Activated CD4-positive, alpha-beta T cell treated with anti-CD3 and anti-CD28 coated beads, Interleukin-2, amount 10 ng/mL, durations not matched to agents 7 days and 5 days (primary cell): Measurements from ENCODE around the gene GALNT2. TPM values are rescaled to one million over a fixed set of nuclear protein-coding genes. Genes with fewer than 3 reads are reported as not detected.
A peak's percentile ranks its signal among the peaks of the same experiment; 100 is the strongest.

Source experiments
- CTCF ChIA-PET: fragments of 350-600 bp; sonication (Branson Sonifier 250); formaldehyde crosslinking; loops from one replicate; lab custom pipeline; 2021; ENCODE audit warnings: antibody characterized with exemption; lab: Charles Lee
- POLR2A ChIA-PET: fragments of 350-600 bp; sonication (Branson Sonifier 250); formaldehyde crosslinking; loops from one replicate; lab custom pipeline; 2021; ENCODE audit warnings: antibody characterized with exemption; lab: Charles Lee
- DNase-seq: peaks from one replicate; pipeline ENCODE4 v3.0.0-alpha.2; 2020
- H3K27ac Mint-ChIP-seq: one replicate; pipeline ENCODE4 v1.8.0; 2021; ENCODE audit warnings: mild to moderate bottlenecking, moderate library complexity, mixed read lengths
- H3K27me3 Mint-ChIP-seq: one replicate; pipeline ENCODE4 v1.8.0; 2021; ENCODE audit warnings: mixed read lengths
- H3K36me3 Mint-ChIP-seq: one replicate; pipeline ENCODE4 v1.8.0; 2021; ENCODE audit warnings: low read depth, mixed read lengths
- H3K4me1 Mint-ChIP-seq: one replicate; pipeline ENCODE4 v1.8.0; 2021; ENCODE audit warnings: mixed read lengths
- H3K4me3 Mint-ChIP-seq: one replicate; pipeline ENCODE4 v1.8.0; 2021; ENCODE audit warnings: mild to moderate bottlenecking, moderate library complexity, mixed read lengths
- H3K9me3 Mint-ChIP-seq: one replicate; pipeline ENCODE4 v1.8.0; 2021; ENCODE audit warnings: mixed read lengths
- total RNA-seq, 2 experiments: library from RNA; stranded (reverse); gene quantifications; one replicate each; pipeline ENCODE4 v1.2.3, GENCODE V29; 2021

GALNT2 gene
- total RNA-seq, 2 experiments from 2014 or later: 22.7 to 28.4 TPM

GRCh38 chr1:230077436-230078213, 10.6 kb downstream of the GALNT2 start:
- H3K27me3 Mint-ChIP-seq: no peaks in the 10 kb centered on the region
- no peak for DNase-seq
- no peak overlapping the region for H3K4me3 Mint-ChIP-seq
- H3K4me1 Mint-ChIP-seq: peaks cover 31% of the 10 kb centered on the region
- ChIA-PET POLR2A (no interaction called here), CTCF (interaction anchor here (0.5 to 1.1 kb wide), 3 partner anchors 17 to 89 kb away, joined by 3 to 5 read pairs (median 3); no protein-coding TSS in a partner anchor)
- H3K36me3 Mint-ChIP-seq: peaks cover 21% of the 10 kb centered on the region
- H3K27ac Mint-ChIP-seq: no peak overlapping the region
- peaks cover 4% of the 10 kb centered on the region for H3K9me3 Mint-ChIP-seq

GRCh38 chr1:230079199-230080024, 12.4 kb downstream of the GALNT2 start:
- CTCF ChIA-PET: interaction anchor here (0.6 to 2.5 kb wide), 7 partner anchors 10 to 108 kb away, joined by 3 to 8 read pairs (median 3); no protein-coding TSS in a partner anchor
- Mint-ChIP-seq H3K4me3 (no peak overlapping the region), H3K36me3 (peaks cover 26% of the 10 kb centered on the region), H3K27ac (no peak overlapping the region), H3K9me3 (peaks cover 8% of the 10 kb centered on the region), H3K27me3 (no peaks in the 10 kb centered on the region), H3K4me1 (peaks cover 42% of the 10 kb centered on the region)
- no peak for DNase-seq
- POLR2A ChIA-PET: no interaction called here

GRCh38 chr1:230080822-230081221, 13.8 kb downstream of the GALNT2 start:
- Mint-ChIP-seq H3K36me3 (peaks cover 26% of the 10 kb centered on the region), H3K4me1 (peaks cover 47% of the 10 kb centered on the region), H3K27ac (no peak overlapping the region), H3K9me3 (peaks cover 8% of the 10 kb centered on the region), H3K4me3 (no peak overlapping the region), H3K27me3 (no peaks in the 10 kb centered on the region)
- CTCF ChIA-PET: interaction anchor here (1.2 to 2.5 kb wide), 3 partner anchors 10 to 25 kb away, joined by 3 to 8 read pairs (median 6); no protein-coding TSS in a partner anchor
- POLR2A ChIA-PET: no interaction called here
- no peak for DNase-seq

GRCh38 chr1:230081751-230082150, 14.7 kb downstream of the GALNT2 start:
- peaks cover 26% of the 10 kb centered on the region for H3K36me3 Mint-ChIP-seq
- no peaks in the 10 kb centered on the region for H3K27me3 Mint-ChIP-seq
- peaks cover 45% of the 10 kb centered on the region for H3K4me1 Mint-ChIP-seq
- no peak for DNase-seq
- H3K4me3 Mint-ChIP-seq: no peak overlapping the region
- ChIA-PET POLR2A (no interaction called here), CTCF (interaction anchor here (1.5 to 2.5 kb wide), 3 partner anchors 9 to 12 kb away, joined by 6 to 8 read pairs (median 8); no protein-coding TSS in a partner anchor)
- peaks cover 8% of the 10 kb centered on the region for H3K9me3 Mint-ChIP-seq
- H3K27ac Mint-ChIP-seq: no peak overlapping the region

- Mint-ChIP-seq H3K4me3 (no peak overlapping the region), H3K9me3 (peaks cover 8% of the 10 kb centered on the region), H3K36me3 (peaks cover 23% of the 10 kb centered on the region), H3K27ac (peak overlapping the region; percentile 66), H3K27me3 (no peaks in the 10 kb centered on the region), H3K4me1 (peaks cover 42% of the 10 kb centered on the region)
- POLR2A ChIA-PET: no interaction called here
- CTCF ChIA-PET: interaction anchor here (1.6 to 2.5 kb wide), 2 partner anchors 11 to 24 kb away, joined by 8 read pairs; no protein-coding TSS in a partner anchor
- DNase-seq: no peak
These were observed 15.2 kb downstream of the GALNT2 start for GRCh38 chr1:230082211-230082610.

- H3K27ac Mint-ChIP-seq: peak overlapping the region; percentile 55
- CTCF ChIA-PET: interaction anchor here (0.9 to 2.5 kb wide), 5 partner anchors 10 to 23 kb away, joined by 3 to 8 read pairs (median 5); no protein-coding TSS in a partner anchor
These were observed 16.0 kb downstream of the GALNT2 start for GRCh38 chr1:230083053-230083452.

GRCh38 chr1:230083746-230084407, 16.8 kb downstream of the GALNT2 start:
- POLR2A ChIA-PET: no interaction called here
- DNase-seq: no peak
- H3K4me1 Mint-ChIP-seq: peaks cover 48% of the 10 kb centered on the region
- peak overlapping the region; percentile 48 for H3K27ac Mint-ChIP-seq
- H3K4me3 Mint-ChIP-seq: no peak overlapping the region
- no peaks in the 10 kb centered on the region for H3K27me3 Mint-ChIP-seq
- CTCF ChIA-PET: interaction anchor here (1.2 to 2.5 kb wide), 5 partner anchors 10 to 22 kb away, joined by 3 to 8 read pairs (median 5); no protein-coding TSS in a partner anchor
- H3K36me3 Mint-ChIP-seq: peaks cover 22% of the 10 kb centered on the region
- H3K9me3 Mint-ChIP-seq: peaks cover 8% of the 10 kb centered on the region

More at GRCh38 chr1:230083053-230083452, 16.0 kb downstream of the GALNT2 start:
- POLR2A ChIA-PET: no interaction called here
- Mint-ChIP-seq H3K9me3 (peaks cover 8% of the 10 kb centered on the region), H3K27me3 (no peaks in the 10 kb centered on the region), H3K4me1 (peaks cover 45% of the 10 kb centered on the region), H3K36me3 (peaks cover 22% of the 10 kb centered on the region), H3K4me3 (peak overlapping the region; percentile 4)
- DNase-seq: no peak

- no peaks in the 10 kb centered on the region for H3K27me3 Mint-ChIP-seq
- DNase-seq: peak; percentile 33
- peak overlapping the region; percentile 48 for H3K27ac Mint-ChIP-seq
- H3K9me3 Mint-ChIP-seq: peaks cover 8% of the 10 kb centered on the region
- no peak overlapping the region for H3K4me3 Mint-ChIP-seq
- H3K36me3 Mint-ChIP-seq: peaks cover 25% of the 10 kb centered on the region
- CTCF ChIA-PET: interaction anchor here (0.8 to 2.1 kb wide), 4 partner anchors 13 to 36 kb away, joined by 3 to 5 read pairs (median 3); no protein-coding TSS in a partner anchor
- POLR2A ChIA-PET: no interaction called here
- H3K4me1 Mint-ChIP-seq: peaks cover 53% of the 10 kb centered on the region
These were observed 17.6 kb downstream of the GALNT2 start for GRCh38 chr1:230084408-230085177.

GRCh38 chr1:230085178-230085515, 18.1 kb downstream of the GALNT2 start:
- CTCF ChIA-PET: interaction anchor here (0.8 to 2.1 kb wide), 4 partner anchors 13 to 35 kb away, joined by 3 to 8 read pairs (median 3); no protein-coding TSS in a partner anchor

GRCh38 chr1:230086151-230086550, 19.1 kb downstream of the GALNT2 start:
- peaks cover 8% of the 10 kb centered on the region for H3K9me3 Mint-ChIP-seq
- H3K27ac Mint-ChIP-seq: no peak overlapping the region
- no peaks in the 10 kb centered on the region for H3K27me3 Mint-ChIP-seq
- ChIA-PET POLR2A (no interaction called here), CTCF (interaction anchor here (1.0 to 2.1 kb wide), 2 partner anchors 13 to 18 kb away, joined by 3 to 8 read pairs; no protein-coding TSS in a partner anchor)
- H3K4me3 Mint-ChIP-seq: no peak overlapping the region
- peaks cover 59% of the 10 kb centered on the region for H3K4me1 Mint-ChIP-seq
- H3K36me3 Mint-ChIP-seq: peaks cover 27% of the 10 kb centered on the region
- no peak for DNase-seq

More at GRCh38 chr1:230085178-230085515, 18.1 kb downstream of the GALNT2 start:
- Mint-ChIP-seq H3K27ac (no peak overlapping the region), H3K27me3 (no peaks in the 10 kb centered on the region), H3K36me3 (peaks cover 28% of the 10 kb centered on the region), H3K4me1 (peaks cover 56% of the 10 kb centered on the region), H3K4me3 (no peak overlapping the region), H3K9me3 (peaks cover 8% of the 10 kb centered on the region)
- POLR2A ChIA-PET: no interaction called here
- DNase-seq: no peak

- no peaks in the 10 kb centered on the region for H3K27me3 Mint-ChIP-seq
- no peak overlapping the region for H3K4me3 Mint-ChIP-seq
- ChIA-PET POLR2A (no interaction called here), CTCF (interaction anchor here (2.1 kb wide), 1 partner anchor 17 kb away, joined by 8 read pairs; no protein-coding TSS in a partner anchor)
- H3K27ac Mint-ChIP-seq: no peak overlapping the region
- H3K9me3 Mint-ChIP-seq: peaks cover 8% of the 10 kb centered on the region
- no peak for DNase-seq
- H3K4me1 Mint-ChIP-seq: peaks cover 59% of the 10 kb centered on the region
- H3K36me3 Mint-ChIP-seq: peaks cover 17% of the 10 kb centered on the region
These were observed 20.1 kb downstream of the GALNT2 start for GRCh38 chr1:230087028-230087716.
